Measurements from ENCODE around the gene WDFY3. TPM values are rescaled to one million over a fixed set of nuclear protein-coding genes. Genes with fewer than 3 reads are reported as not detected.

The WDFY3 gene
- total and polyA plus RNA-seq, 2 donors: 20.6 to 174 TPM

- H3K4me1 ChIP-seq (ENCODE audit: insufficient read depth): no peaks in the 10 kb centered on the region
Observed at GRCh38 chr4:84912741-84913140, 53.7 kb downstream of the WDFY3 start.

DNA sequence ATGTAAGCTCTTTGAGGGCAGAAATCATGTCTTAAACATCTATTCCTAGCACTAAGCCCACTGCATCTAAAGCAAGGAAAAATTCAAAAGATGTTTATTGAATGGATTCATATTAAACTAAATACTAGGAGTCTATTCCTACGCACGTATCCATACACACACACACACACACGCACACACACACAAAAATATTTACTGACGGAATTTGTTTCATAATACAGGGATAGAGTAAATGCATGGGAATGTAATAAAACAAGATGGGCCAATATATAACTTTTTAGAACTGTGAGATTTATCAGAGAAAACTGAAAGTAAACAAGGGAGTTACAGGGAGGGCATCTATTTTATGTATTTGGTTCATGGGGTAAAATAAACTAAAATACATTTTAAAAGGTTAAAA, 57.6 kb downstream of the WDFY3 start:
- no peaks in the 10 kb centered on the region for H3K36me3 ChIP-seq (ENCODE audit: insufficient read depth)
- no peak overlapping the region for H3K4me3 ChIP-seq (ENCODE audit: low read depth, low read length)
- no peaks in the 10 kb centered on the region for H3K4me1 ChIP-seq (ENCODE audit: insufficient read depth)
- WGBS: 67% methylated on average over 4 of the region's 4 CpGs
- H3K27ac ChIP-seq (ENCODE audit: low read depth): no peak overlapping the region
- DNase-seq (ENCODE audit: extremely low spot score): no peak

More at GRCh38 chr4:84912741-84913140, 53.7 kb downstream of the WDFY3 start:
- H3K36me3 ChIP-seq (ENCODE audit: insufficient read depth): no peaks in the 10 kb centered on the region
- 73% methylated on average over 2 of the region's 2 CpGs for WGBS
- no peak overlapping the region for H3K27ac ChIP-seq (ENCODE audit: low read depth)
- no peak for DNase-seq (ENCODE audit: extremely low spot score)
- no peak overlapping the region for H3K4me3 ChIP-seq (ENCODE audit: low read depth, low read length)

DNA sequence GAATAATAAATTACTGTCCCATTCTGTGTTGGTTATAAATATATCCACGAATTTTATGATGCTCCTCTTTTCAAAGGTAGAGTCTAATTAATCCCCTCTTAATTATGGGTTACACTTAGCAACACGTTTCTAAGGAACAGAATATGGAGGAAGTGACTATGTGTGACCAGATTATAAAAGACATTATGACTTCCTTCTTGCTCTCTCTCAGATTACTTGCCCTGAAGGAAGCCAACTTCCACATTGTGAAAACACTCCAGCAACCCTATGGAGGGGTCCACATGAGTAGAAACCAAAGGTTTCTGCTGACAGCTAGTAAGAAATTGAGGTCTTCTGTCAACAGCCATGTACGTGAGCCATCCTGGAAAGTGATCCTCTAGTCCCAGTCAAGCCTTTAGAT, 59.3 kb downstream of the WDFY3 start:
- 91% methylated on average over 3 of the region's 3 CpGs for WGBS
- DNase-seq (ENCODE audit: extremely low spot score): no peak
- Histone ChIP-seq H3K4me3 (ENCODE audit: low read depth, low read length) (no peak overlapping the region), H3K36me3 (ENCODE audit: insufficient read depth) (no peaks in the 10 kb centered on the region), H3K27ac (ENCODE audit: low read depth) (no peak overlapping the region), H3K4me1 (ENCODE audit: insufficient read depth) (no peaks in the 10 kb centered on the region)

DNA sequence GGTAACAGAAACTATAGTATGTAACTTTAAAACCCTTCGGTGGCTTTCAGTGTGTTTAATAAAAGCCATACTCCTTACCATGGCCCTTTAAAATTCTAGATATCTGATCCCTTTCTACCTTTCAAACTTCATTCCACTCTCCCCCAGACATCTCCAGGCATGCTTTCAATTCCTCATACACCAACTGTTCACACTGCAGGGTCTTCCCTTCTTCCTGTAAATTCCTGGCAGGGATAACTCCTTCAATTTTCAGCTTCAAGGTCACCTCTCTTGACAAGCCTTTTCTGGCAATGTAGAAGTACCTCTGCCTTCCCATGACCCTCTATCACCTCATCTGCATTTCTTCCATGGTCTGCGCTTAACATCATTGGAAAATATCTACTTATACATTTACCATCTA, 60.8 kb downstream of the WDFY3 start:
- WGBS: 95% methylated on average over 2 of the region's 2 CpGs
- H3K36me3 ChIP-seq (ENCODE audit: insufficient read depth): no peaks in the 10 kb centered on the region
- H3K4me3 ChIP-seq (ENCODE audit: low read depth, low read length): no peak overlapping the region
- no peak overlapping the region for H3K27ac ChIP-seq (ENCODE audit: low read depth)
- no peak for DNase-seq (ENCODE audit: extremely low spot score)
- no peaks in the 10 kb centered on the region for H3K4me1 ChIP-seq (ENCODE audit: insufficient read depth)

- H3K36me3 ChIP-seq (ENCODE audit: insufficient read depth): no peaks in the 10 kb centered on the region
- 89% methylated on average over 3 of the region's 3 CpGs for WGBS
- no peak overlapping the region for H3K4me3 ChIP-seq (ENCODE audit: low read depth, low read length)
- no peak overlapping the region for H3K27ac ChIP-seq (ENCODE audit: low read depth)
- no peak for DNase-seq (ENCODE audit: extremely low spot score)
- H3K4me1 ChIP-seq (ENCODE audit: insufficient read depth): no peaks in the 10 kb centered on the region
Observed at GRCh38 chr4:84901740-84902281, 64.7 kb downstream of the WDFY3 start.

DNA sequence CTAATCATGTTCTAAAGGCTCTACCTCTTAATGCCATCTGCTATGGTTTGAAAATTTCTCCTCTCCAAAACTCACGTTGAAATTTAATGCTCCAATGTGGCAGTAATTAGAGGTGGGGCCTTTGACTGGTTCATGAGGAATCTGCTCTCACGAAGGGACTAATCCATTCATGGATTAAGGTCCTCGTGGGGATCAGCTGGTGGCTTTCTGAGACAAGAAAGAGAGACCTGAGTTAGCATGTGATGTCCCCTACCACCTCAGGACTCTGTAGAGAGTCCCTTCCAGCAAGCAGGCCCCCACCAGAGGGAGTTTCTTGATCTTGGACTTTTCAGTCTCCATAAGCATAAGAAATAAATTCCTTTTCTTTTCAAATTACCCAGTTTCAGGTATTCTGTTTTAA, 65.3 kb downstream of the WDFY3 start:
- no peaks in the 10 kb centered on the region for H3K4me1 ChIP-seq (ENCODE audit: insufficient read depth)
- WGBS: 54% methylated on average over 3 of the region's 3 CpGs
- no peak for DNase-seq (ENCODE audit: extremely low spot score)

GRCh38 chr4:84899616-84900015, 66.9 kb downstream of the WDFY3 start:
- DNase-seq (ENCODE audit: extremely low spot score): no peak
- Histone ChIP-seq H3K4me1 (ENCODE audit: insufficient read depth) (no peaks in the 10 kb centered on the region), H3K36me3 (ENCODE audit: insufficient read depth) (no peaks in the 10 kb centered on the region), H3K4me3 (ENCODE audit: low read depth, low read length) (no peak overlapping the region), H3K27ac (ENCODE audit: low read depth) (no peak overlapping the region)
- 98% methylated on average over 3 of the region's 3 CpGs for WGBS

More for the DNA sequence above, 65.3 kb downstream of the WDFY3 start:
- Histone ChIP-seq H3K36me3 (ENCODE audit: insufficient read depth) (no peaks in the 10 kb centered on the region), H3K4me3 (ENCODE audit: low read depth, low read length) (no peak overlapping the region), H3K27ac (ENCODE audit: low read depth) (no peak overlapping the region)

- Histone ChIP-seq H3K36me3 (ENCODE audit: insufficient read depth) (no peaks in the 10 kb centered on the region), H3K27ac (ENCODE audit: low read depth) (no peak overlapping the region), H3K4me1 (ENCODE audit: insufficient read depth) (no peaks in the 10 kb centered on the region), H3K4me3 (ENCODE audit: low read depth, low read length) (no peak overlapping the region)
- DNase-seq (ENCODE audit: extremely low spot score): no peak
- 98% methylated on average over 6 of the region's 6 CpGs for WGBS
Observed at GRCh38 chr4:84897516-84897915, 69.0 kb downstream of the WDFY3 start.

- H3K27ac ChIP-seq (ENCODE audit: low read depth): no peak overlapping the region
- H3K4me3 ChIP-seq (ENCODE audit: low read depth, low read length): no peak overlapping the region
- H3K4me1 ChIP-seq (ENCODE audit: insufficient read depth): no peaks in the 10 kb centered on the region
- no peak for DNase-seq (ENCODE audit: extremely low spot score)
- H3K36me3 ChIP-seq (ENCODE audit: insufficient read depth): peaks cover 1% of the 10 kb centered on the region
- 96% methylated on average over 1 of the region's 1 CpG for WGBS
Observed at GRCh38 chr4:84895283-84895682, 71.2 kb downstream of the WDFY3 start.

GRCh38 chr4:84894621-84895020, 71.9 kb downstream of the WDFY3 start:
- 97% methylated on average over 10 of the region's 10 CpGs for WGBS
- H3K36me3 ChIP-seq (ENCODE audit: insufficient read depth): peaks cover 1% of the 10 kb centered on the region
- no peaks in the 10 kb centered on the region for H3K4me1 ChIP-seq (ENCODE audit: insufficient read depth)
- no peak for DNase-seq (ENCODE audit: extremely low spot score)
- H3K4me3 ChIP-seq (ENCODE audit: low read depth, low read length): no peak overlapping the region
- no peak overlapping the region for H3K27ac ChIP-seq (ENCODE audit: low read depth)

DNA sequence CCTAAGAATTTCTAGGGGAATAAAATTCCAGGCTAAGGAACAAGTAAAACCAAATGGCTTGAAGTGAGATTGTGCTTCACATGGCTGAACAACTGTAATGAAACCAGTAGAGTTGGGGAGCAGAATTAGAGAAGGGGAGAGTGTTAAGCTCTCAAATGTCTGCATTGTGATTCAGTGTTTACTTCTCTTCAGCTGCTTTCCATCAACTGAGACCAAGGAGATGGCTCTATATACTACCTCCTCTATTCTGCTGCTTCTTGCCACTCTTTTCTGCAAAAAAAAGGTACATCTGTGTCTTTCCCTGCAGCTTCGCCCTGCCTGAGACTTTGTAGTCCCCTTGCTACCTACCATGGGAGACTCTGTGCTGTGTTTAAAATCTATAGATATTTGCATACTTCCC, 73.5 kb downstream of the WDFY3 start:
- no peaks in the 10 kb centered on the region for H3K4me1 ChIP-seq (ENCODE audit: insufficient read depth)
- 98% methylated on average over 1 of the region's 1 CpG for WGBS

DNA sequence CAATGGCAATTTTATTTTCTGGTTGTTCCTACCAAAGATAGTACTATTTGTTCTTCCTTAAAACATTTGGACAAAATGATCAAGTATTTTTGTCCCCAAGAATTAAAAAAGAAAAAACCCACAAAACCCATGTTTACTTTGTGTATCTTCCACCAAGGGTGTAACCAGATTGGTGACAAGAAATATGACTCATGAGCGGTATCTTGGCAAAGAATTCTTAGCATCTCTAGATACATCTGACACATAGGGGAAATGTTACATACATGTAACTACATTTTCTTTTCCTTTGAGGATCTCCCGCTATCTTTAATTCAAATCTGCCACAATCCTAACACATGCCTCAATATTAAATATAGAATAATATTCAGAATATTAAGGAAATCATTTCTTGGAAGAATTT, 78.7 kb downstream of the WDFY3 start:
- WGBS: 87% methylated on average over 2 of the region's 2 CpGs
- DNase-seq (ENCODE audit: extremely low spot score): no peak
- Histone ChIP-seq H3K4me3 (ENCODE audit: low read depth, low read length) (no peak overlapping the region), H3K27ac (ENCODE audit: low read depth) (no peak overlapping the region), H3K4me1 (ENCODE audit: insufficient read depth) (no peaks in the 10 kb centered on the region), H3K36me3 (ENCODE audit: insufficient read depth) (peaks cover 3% of the 10 kb centered on the region)

More for the DNA sequence above, 73.5 kb downstream of the WDFY3 start:
- peaks cover 1% of the 10 kb centered on the region for H3K36me3 ChIP-seq (ENCODE audit: insufficient read depth)
- DNase-seq (ENCODE audit: extremely low spot score): no peak
- H3K27ac ChIP-seq (ENCODE audit: low read depth): no peak overlapping the region
- no peak overlapping the region for H3K4me3 ChIP-seq (ENCODE audit: low read depth, low read length)

GRCh38 chr4:84879651-84880200, 86.8 kb downstream of the WDFY3 start:
- no peak overlapping the region for H3K4me3 ChIP-seq (ENCODE audit: low read depth, low read length)
- 83% methylated on average over 4 of the region's 4 CpGs for WGBS

GRCh38 chr4:84878546-84878945, 87.9 kb downstream of the WDFY3 start:
- H3K4me1 ChIP-seq (ENCODE audit: insufficient read depth): no peaks in the 10 kb centered on the region

More at GRCh38 chr4:84879651-84880200, 86.8 kb downstream of the WDFY3 start:
- Histone ChIP-seq H3K4me1 (ENCODE audit: insufficient read depth) (no peaks in the 10 kb centered on the region), H3K36me3 (ENCODE audit: insufficient read depth) (peaks cover 1% of the 10 kb centered on the region), H3K27ac (ENCODE audit: low read depth) (no peak overlapping the region)
- no peak for DNase-seq (ENCODE audit: extremely low spot score)

More at GRCh38 chr4:84878546-84878945, 87.9 kb downstream of the WDFY3 start:
- H3K27ac ChIP-seq (ENCODE audit: low read depth): no peak overlapping the region
- 91% methylated on average over 3 of the region's 3 CpGs for WGBS
- H3K4me3 ChIP-seq (ENCODE audit: low read depth, low read length): no peak overlapping the region
- H3K36me3 ChIP-seq (ENCODE audit: insufficient read depth): peaks cover 3% of the 10 kb centered on the region
- no peak for DNase-seq (ENCODE audit: extremely low spot score)
